Measurements from ENCODE around the gene DBN1. TPM values are rescaled to one million over a fixed set of nuclear protein-coding genes. Genes with fewer than 3 reads are reported as not detected.

The DBN1 gene
- polyA plus RNA-seq, 1 of the 3 experiments (the other 2 are of a cell fraction), result 244 TPM

DNA sequence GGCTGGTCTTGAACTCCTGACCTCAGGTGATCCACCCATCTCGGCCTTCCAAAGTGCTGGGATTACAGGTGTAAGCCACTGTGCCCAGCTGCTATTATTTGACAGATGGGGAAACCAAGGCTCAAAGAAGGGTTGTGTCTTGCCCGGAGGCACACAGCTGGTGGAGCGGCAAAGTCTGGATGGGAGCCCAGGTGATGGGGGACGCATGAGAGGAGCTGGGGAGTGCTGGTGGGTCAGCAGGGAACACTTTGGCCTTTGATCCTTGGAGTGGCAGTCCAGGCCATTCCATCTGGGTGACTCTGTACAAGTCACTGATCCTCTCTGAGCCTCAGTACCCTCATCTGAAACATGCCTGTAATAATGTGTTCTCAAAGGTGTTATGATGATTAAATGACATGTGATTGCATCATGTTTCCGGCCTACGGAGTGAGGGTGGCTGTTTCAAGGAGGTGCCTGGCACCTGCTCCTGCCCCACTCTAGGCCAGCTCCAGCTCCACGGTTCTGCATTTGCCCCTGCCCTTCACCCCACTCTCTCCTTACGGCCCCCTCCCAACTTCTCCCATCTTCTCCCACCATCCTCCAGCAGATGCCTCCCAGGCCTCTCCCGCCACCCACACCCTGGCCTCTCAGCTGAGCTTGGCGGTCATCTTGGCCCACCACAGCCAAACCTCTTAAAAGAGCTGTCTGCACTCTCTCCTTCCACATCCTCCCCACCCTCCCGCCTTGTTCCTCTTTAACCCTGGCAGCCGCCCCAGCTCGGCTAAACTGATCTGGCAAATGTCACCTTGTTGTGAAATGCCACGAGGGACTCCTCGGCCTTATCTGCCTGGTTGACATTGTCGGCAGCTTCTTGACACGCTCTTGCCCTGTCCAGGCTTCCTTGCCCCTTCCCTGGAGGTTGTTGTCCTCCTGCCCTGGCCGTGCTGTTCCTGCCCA is 5.5 kb upstream of the DBN1 start (continued):
- TF ChIP-seq EP300 (IDR thresholded peaks at IDR 0.05; ENCODE audit: borderline replicate concordance in 1 of 2, low read depth in 1 of 2, low read length in 1 of 2), result peak in 1 of 2 experiments; percentile 7; a peak in 1 of 4 replicates
- TF ChIP-seq ZBTB33 (IDR thresholded peaks at IDR 0.05; ENCODE audit: borderline replicate concordance, low read depth), result no peak
- no peak for TF ChIP-seq EZH2phosphoT487 (IDR thresholded peaks at IDR 0.05; ENCODE audit: borderline replicate concordance, low read depth)
- TF ChIP-seq IRF3 (IDR thresholded peaks at IDR 0.05; ENCODE audit: low read depth, low read length), result no peak
- TF ChIP-seq RAD21 (IDR thresholded peaks at IDR 0.05; ENCODE audit: low read length), result 0 out of 2 replicates have a peak, but pooled peaks have one; percentile 12
- TF ChIP-seq ELF1 (IDR thresholded peaks at IDR 0.05), result 0 out of 2 replicates have a peak, but pooled peaks have one; percentile 20
- no peak for TF ChIP-seq SMC3 (IDR thresholded peaks at IDR 0.05; ENCODE audit: low read depth, low read length)
- peak; percentile 43; the same call in 1 of the 2 replicates for TF ChIP-seq TCF12 (IDR thresholded peaks at IDR 0.05)
- TF ChIP-seq SIN3A (IDR thresholded peaks at IDR 0.05; ENCODE audit: borderline replicate concordance, low read depth, low read length), result no peak

GRCh38 chr5:177477701-177478477 is 4.5 kb upstream of the DBN1 start:
- Histone ChIP-seq H3K27me3 (ENCODE audit: insufficient read depth) (no peaks in the 10 kb centered on the region), H3F3A (replicated peaks; ENCODE audit: insufficient read depth) (peaks cover 80% of the 10 kb centered on the region), H4K20me1 (ENCODE audit: insufficient read depth) (peaks cover 13% of the 10 kb centered on the region), H3K79me2 (ENCODE audit: insufficient read depth) (peaks cover under 1% of the 10 kb centered on the region), H3K27ac (ENCODE audit: low read depth in 2 of 2, low read length in 1 of 2) (peak overlapping the region in 1 of 2 experiments; percentile 18; a peak in 1 of 4 replicates), H3K9ac (no peak overlapping the region), H2AFZ (ENCODE audit: low read depth) (no peak overlapping the region), H3K4me2 (no peak overlapping the region), H3K4me3 (ENCODE audit: low read depth in 2 of 2, low read length in 1 of 2) (no peak overlapping the region), H3K9me3 (no peaks in the 10 kb centered on the region), H3K4me1 (ENCODE audit: control insufficient read depth in 1 of 2, insufficient read depth in 2 of 2, low read depth in 1 of 2, low read length in 1 of 2) (peaks cover 6 to 75% of the 10 kb centered on the region in 2 experiments; a peak in 3 of 4 replicates), H3K36me3 (replicated peaks in 1 of 2; ENCODE audit: control insufficient read depth in 1 of 2, insufficient read depth in 2 of 2, low read length in 1 of 2) (peaks cover 0 to 2% of the 10 kb centered on the region in 2 experiments), H3K9me2 (no peaks in the 10 kb centered on the region)
- ChIA-PET POLR2A (interaction anchor here (0.7 to 4.7 kb wide), 3 partner anchors 17 to 117 kb away, joined by 3 to 39 read pairs (median 3); partner anchors contain the start of gene PDLIM7), CTCF (interaction anchor here (0.6 to 20.3 kb wide), 8 partner anchors 11 to 108 kb away, joined by 3 to 215 read pairs (median 10); partner anchors contain the start of gene PDLIM7)
- no peak for TF ChIP-seq RXRA (IDR thresholded peaks at IDR 0.05; ENCODE audit: borderline replicate concordance, low read depth)
- no peak for TF ChIP-seq FOSL2 (IDR thresholded peaks at IDR 0.05; ENCODE audit: borderline replicate concordance, low read depth)
- TF ChIP-seq TAF1 (IDR thresholded peaks at IDR 0.05; ENCODE audit: borderline replicate concordance, low read depth, low read length), result no peak
- TF ChIP-seq, protein P1, sequence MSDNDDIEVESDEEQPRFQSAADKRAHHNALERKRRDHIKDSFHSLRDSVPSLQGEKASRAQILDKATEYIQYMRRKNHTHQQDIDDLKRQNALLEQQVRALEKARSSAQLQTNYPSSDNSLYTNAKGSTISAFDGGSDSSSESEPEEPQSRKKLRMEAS (IDR thresholded peaks at IDR 0.05; ENCODE audit: low read depth), result no peak
- peak; percentile 12; the same call in 1 of the 2 replicates for TF ChIP-seq JUND (IDR thresholded peaks at IDR 0.05)
- TF ChIP-seq NFIC (IDR thresholded peaks at IDR 0.05; ENCODE audit: borderline replicate concordance), result no peak
- no peak for TF ChIP-seq RAD21 (IDR thresholded peaks at IDR 0.05; ENCODE audit: low read length)
- DNase-seq, result no peak
- WGBS (ENCODE audit: low lambda C conversion rate), result 93% methylated on average over 8 of the region's 13 CpGs

Measured in SK-N-SH (cell line).